NT2/D1 (cell line): ENCODE data around the gene DYNLT1.

Source experiments
- SUZ12 ChIP-seq: IDR thresholded peaks from 2 replicates; pipeline ENCODE4 v1.6.1; 2011; ENCODE audit not compliant: insufficient read length, insufficient read depth; ENCODE audit errors: extremely low read depth
- YY1 ChIP-seq: IDR thresholded peaks from 2 replicates; pipeline ENCODE4 v1.6.1; 2011; ENCODE audit not compliant: insufficient read length, insufficient read depth

DNA sequence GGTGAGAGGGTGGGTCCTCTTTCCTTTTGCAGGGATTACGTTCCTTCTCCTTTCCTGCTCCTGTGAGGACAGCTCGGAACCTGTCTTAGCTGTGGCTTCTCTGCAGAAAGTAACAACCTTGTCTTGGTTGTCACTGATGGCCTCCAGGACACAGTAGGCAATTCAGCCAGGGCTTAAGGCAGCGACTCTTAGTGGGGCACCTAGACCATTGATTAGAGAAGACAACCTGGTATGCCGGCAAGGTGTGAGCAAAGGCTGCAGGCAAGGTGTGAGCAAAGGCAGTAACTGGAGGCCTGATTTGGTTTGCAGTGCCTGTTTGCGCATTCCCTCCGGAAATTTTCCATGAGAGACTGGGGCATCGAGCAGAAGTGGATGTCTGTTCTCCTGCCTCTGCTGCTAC is 37.6 kb downstream of the DYNLT1 start:
- TF ChIP-seq SUZ12 (no peak), YY1 (no peak)
